ENCODE data around the gene CREB5.
A peak's percentile ranks its signal among the peaks of the same experiment; 100 is the strongest.

The CREB5 gene

GRCh38 chr7:28724563-28724962, 312.2 kb downstream of the CREB5 start:
- no peak for DNase-seq

GRCh38 chr7:28725045-28725642, 312.8 kb downstream of the CREB5 start:
- no peak for DNase-seq

GRCh38 chr7:28725911-28726310, 313.6 kb downstream of the CREB5 start:
- DNase-seq = no peak

GRCh38 chr7:28726555-28726954, 314.2 kb downstream of the CREB5 start:
- DNase-seq = no peak

- no peak for DNase-seq
Measured at GRCh38 chr7:28729281-28729680, 317.0 kb downstream of the CREB5 start.

GRCh38 chr7:28729727-28730126, 317.4 kb downstream of the CREB5 start:
- DNase-seq = no peak

GRCh38 chr7:28731092-28731658, 318.9 kb downstream of the CREB5 start:
- DNase-seq = no peak

GRCh38 chr7:28732071-28732869, 320.0 kb downstream of the CREB5 start:
- peak; percentile 16 for DNase-seq

GRCh38 chr7:28733035-28733434, 320.7 kb downstream of the CREB5 start:
- no peak for DNase-seq

GRCh38 chr7:28738412-28738811, 326.1 kb downstream of the CREB5 start:
- no peak for DNase-seq

GRCh38 chr7:28739128-28739527, 326.8 kb downstream of the CREB5 start:
- no peak for DNase-seq

GRCh38 chr7:28739826-28740225, 327.5 kb downstream of the CREB5 start:
- no peak for DNase-seq

GRCh38 chr7:28744951-28745350, 332.6 kb downstream of the CREB5 start:
- no peak for DNase-seq

- no peak for DNase-seq
Measured at GRCh38 chr7:28745351-28745750, 333.0 kb downstream of the CREB5 start.

- DNase-seq = no peak
Measured at GRCh38 chr7:28747404-28747803, 335.1 kb downstream of the CREB5 start.

GRCh38 chr7:28747854-28748253, 335.5 kb downstream of the CREB5 start:
- DNase-seq = no peak

- no peak for DNase-seq
Measured at GRCh38 chr7:28748346-28748745, 336.0 kb downstream of the CREB5 start.

GRCh38 chr7:28748933-28749584, 336.7 kb downstream of the CREB5 start:
- DNase-seq = no peak

- no peak for DNase-seq
Measured at GRCh38 chr7:28749638-28750037, 337.3 kb downstream of the CREB5 start.

GRCh38 chr7:28750981-28751380, 338.7 kb downstream of the CREB5 start:
- no peak for DNase-seq

GRCh38 chr7:28753613-28754012, 341.3 kb downstream of the CREB5 start:
- no peak for DNase-seq

- DNase-seq = no peak
Measured at GRCh38 chr7:28754027-28754426, 341.7 kb downstream of the CREB5 start.

GRCh38 chr7:28754447-28754846, 342.1 kb downstream of the CREB5 start:
- DNase-seq = no peak

- no peak for DNase-seq
Measured at GRCh38 chr7:28755255-28755654, 342.9 kb downstream of the CREB5 start.

Measured in NCI-H1105 treated with DMSO at 0.1 percent for 48 hours (cell line).